ENCODE measurements around the gene PGK1. TPM values are rescaled to one million over a fixed set of nuclear protein-coding genes. Genes with fewer than 3 reads are reported as not detected.

The PGK1 gene
- total RNA-seq, 1 donor: 110 TPM

DNA sequence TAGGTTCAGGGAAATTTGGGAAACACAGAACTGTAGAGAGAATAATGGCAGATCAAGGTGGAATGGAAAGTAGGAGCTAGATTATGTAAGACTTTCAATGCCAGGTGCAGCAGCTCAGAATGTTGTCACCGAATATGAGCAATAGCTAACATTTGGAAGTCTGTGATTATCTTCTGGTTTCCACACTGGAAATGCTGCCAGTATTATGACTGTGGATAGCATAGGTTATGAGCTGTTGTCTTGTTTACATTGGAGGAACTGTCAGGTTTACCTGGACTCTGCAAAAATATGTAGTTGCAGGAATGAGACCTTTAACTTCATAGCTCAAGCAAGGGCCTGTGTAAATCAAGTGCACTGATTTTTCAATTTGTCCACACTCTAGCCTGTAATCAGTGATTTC lies 61.4 kb downstream of the PGK1 start:
- no peak for DNase-seq (ENCODE audit: low read depth in 2 of 3, low spot score in 2 of 3)

- DNase-seq (ENCODE audit: low read depth in 2 of 3, low spot score in 2 of 3): no peak
These were observed 64.0 kb downstream of the PGK1 start for GRCh38 chrX:78168065-78168464.

Other genes starting within 250 kb of the PGK1 start
- gene MAGT1, start 208.8 kb upstream of the PGK1 start, total RNA-seq: 31.8 TPM
- gene COX7B, start 204.8 kb upstream of the PGK1 start, total RNA-seq: 168 TPM
- gene ATP7A, start 193.6 kb upstream of the PGK1 start, total RNA-seq: 7.8 TPM
- not detected for gene PGAM4, start 134.6 kb upstream of the PGK1 start, total RNA-seq
- 17.2 TPM for gene TAF9B, start 35.4 kb downstream of the PGK1 start, total RNA-seq
- gene CYSLTR1, start 223.4 kb downstream of the PGK1 start, total RNA-seq: 11.8 TPM